Measurements from ENCODE around the gene FREM3.
"Not testable (repeated sequence)": the region's sequence is repeated elsewhere in the genome, so short reads cannot be mapped to it uniquely, and the experiment has no call there.

The FREM3 gene

DNA sequence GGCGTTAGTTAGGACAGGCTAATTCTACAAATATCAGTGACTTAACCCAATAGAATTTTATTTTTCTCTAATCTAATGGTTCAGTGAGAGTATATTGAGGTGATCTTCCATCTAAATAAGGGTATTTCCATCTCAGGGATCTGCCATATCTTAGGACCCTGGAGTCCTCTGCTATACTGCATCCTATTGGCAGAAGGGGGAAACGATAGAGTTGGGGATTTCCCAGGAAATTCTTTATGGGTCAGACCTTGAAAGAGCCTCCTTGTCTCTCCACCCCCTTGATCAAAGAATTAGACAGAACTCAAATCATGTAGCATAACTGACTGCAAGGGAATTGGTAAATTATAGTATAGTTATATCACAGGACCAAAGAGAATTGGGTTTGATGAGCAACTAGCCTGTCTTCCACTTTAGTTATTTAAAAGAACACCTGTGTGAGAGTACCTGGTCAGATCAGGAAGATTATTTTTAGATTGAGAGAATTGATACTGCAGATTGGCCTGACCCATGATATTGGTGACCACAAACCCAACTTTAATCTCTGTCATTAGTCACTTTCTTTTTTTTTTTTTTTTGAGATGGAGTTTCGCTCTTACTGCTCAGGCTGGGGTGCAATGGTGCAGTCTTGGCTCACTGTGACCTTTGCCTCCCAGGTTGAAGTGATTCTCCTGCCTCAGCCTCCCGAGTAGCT is 161.4 kb downstream of the FREM3 start:
- H3K4me3 ChIP-seq (ENCODE audit: low read depth, low read length): no peak overlapping the region
- TF ChIP-seq, protein P1, sequence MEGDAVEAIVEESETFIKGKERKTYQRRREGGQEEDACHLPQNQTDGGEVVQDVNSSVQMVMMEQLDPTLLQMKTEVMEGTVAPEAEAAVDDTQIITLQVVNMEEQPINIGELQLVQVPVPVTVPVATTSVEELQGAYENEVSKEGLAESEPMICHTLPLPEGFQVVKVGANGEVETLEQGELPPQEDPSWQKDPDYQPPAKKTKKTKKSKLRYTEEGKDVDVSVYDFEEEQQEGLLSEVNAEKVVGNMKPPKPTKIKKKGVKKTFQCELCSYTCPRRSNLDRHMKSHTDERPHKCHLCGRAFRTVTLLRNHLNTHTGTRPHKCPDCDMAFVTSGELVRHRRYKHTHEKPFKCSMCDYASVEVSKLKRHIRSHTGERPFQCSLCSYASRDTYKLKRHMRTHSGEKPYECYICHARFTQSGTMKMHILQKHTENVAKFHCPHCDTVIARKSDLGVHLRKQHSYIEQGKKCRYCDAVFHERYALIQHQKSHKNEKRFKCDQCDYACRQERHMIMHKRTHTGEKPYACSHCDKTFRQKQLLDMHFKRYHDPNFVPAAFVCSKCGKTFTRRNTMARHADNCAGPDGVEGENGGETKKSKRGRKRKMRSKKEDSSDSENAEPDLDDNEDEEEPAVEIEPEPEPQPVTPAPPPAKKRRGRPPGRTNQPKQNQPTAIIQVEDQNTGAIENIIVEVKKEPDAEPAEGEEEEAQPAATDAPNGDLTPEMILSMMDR (IDR thresholded peaks at IDR 0.05; ENCODE audit: borderline replicate concordance, insufficient read depth, low read depth, low read length): no peak

DNA sequence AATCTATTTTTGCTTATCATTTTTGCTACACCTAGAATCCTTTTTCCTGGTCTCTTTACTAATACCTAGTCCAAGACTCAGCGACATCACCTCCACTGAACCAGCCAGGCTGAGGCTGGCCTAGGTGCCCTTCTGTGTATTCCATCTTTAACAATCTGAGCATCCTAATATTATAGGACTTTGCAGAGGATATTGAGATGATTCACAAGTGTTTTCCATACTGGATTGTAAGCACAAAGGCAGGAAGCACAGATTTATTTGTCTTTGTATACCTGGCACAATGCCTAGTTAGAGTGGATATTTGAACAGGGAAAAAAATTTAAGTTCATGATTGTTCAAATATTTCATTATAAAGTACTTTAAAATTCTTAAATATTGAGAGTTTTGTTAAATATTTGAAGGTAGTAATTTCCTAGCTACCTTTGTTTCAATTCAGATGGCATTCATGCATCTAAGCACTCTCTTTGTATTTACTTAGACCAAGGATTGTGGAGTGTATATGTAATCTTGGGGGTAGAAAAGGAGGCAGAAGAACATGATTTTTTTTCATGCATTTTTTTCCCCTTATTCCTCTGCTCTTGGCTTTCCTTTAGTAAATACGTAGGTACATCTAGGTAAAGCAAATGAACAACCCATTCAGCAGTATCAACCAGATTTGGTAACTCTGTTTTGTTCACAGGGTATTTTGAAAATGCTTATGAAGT is 168.5 kb downstream of the FREM3 start:
- TF ChIP-seq, protein P1 (IDR thresholded peaks at IDR 0.05; ENCODE audit: borderline replicate concordance, insufficient read depth, low read depth, low read length): no peak
- H3K4me3 ChIP-seq (ENCODE audit: low read depth, low read length): no peak overlapping the region

DNA sequence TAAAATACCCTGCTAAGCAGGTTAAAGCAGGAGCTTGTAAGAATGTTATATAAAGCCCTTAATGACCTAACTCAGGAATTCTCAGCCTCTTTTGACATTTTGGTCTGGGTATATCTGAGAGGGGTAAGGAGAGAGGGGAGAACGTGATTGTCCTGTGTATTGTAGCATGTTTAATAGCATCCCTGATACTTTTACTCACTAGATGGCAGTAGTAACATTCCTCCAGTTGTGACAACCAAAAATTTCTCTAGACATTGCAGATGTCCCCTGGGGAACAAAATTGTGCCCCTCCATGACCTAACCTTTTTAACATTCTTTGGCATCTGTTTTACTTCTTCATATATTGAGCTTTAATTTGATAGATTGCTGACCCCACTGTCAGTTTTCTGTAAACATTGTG is 169.1 kb downstream of the FREM3 start:
- TF ChIP-seq, protein P1 (IDR thresholded peaks at IDR 0.05; ENCODE audit: borderline replicate concordance, insufficient read depth, low read depth, low read length): peak; percentile 26; the same call in 1 of the 2 replicates

DNA sequence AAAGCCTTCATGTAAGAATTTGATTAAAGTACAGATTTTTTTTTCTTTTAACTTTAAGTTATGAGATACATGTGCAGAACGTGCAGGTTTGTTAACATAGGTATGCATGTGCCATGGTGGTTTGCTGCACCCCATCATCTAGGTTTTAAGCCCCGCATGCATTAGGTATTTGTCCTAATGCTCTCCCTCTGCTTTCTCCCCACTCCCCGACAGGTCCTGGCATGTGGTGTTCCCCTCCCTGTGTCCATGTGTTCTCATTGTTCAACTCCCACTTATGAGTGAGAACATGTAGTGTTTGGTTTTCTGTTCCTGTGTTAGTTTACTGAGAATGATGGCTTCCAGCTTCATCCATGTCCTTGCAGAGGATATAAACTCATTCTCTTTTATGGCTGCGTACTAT is 172.4 kb downstream of the FREM3 start:
- not testable (repeated sequence) for H3K4me3 ChIP-seq (ENCODE audit: low read depth, low read length)

More for the DNA sequence above, 169.1 kb downstream of the FREM3 start:
- H3K4me3 ChIP-seq (ENCODE audit: low read depth, low read length): no peak overlapping the region
